AG10803 (cell line): Measurements from ENCODE around the gene ALDH1A3.
A peak's percentile ranks its signal among the peaks of the same experiment; 100 is the strongest.

Source experiments
- DNase-seq: peaks from one replicate; pipeline ENCODE4 v3.0.0; 2010; ENCODE audit warnings: low read depth
- H3K4me3 ChIP-seq: 2 replicates; pipeline ENCODE4 v1.5.1; 2011; ENCODE audit warnings: mild to moderate bottlenecking, low read length, control low read depth
- CTCF ChIP-seq: conservative IDR thresholded peaks from 2 replicates; pipeline ENCODE4 v1.5.1; 2011; ENCODE audit warnings: mild to moderate bottlenecking, low read length, control low read depth, inconsistent platforms

Gene ALDH1A3

DNA sequence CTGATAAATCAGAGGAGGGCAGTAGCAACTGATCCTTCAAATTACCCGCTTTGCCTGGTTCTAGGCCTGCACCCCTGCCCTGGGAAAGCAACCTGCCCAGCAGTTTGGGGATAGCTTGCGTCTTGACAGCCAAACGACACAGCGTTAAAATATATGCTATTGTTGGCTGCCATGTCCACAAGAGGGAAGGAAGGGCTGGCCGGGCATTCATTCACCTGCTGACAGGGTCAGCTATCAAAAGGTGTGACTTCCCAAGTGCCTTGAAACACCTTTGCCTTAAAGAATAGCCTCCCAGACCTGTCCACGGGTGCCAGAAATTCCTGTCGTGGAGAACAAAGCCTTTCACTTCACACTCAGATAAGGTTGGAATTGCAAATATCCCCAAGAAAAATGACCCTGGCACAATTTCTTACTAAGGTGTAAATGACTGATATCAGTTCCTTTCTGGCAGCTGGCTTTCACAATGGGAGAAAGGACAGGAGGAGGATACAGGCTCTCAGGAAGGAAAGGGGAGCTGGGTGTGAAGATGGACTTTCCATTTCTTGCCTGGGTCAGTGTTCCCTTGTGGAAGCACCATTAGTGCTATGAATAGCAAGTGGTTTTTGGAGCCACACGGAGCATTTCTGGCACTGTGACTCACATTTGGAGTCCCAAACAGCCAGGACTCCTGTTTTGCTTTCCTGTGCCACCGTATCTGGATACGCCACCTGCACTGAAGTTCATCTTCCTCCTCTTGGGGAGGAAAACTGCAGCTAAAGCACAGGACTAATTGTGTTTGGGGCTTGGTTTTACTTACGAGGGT lies 19.2 kb downstream of the ALDH1A3 start:
- no peak for TF ChIP-seq CTCF
- no peak for DNase-seq
- H3K4me3 ChIP-seq = no peak overlapping the region

DNA sequence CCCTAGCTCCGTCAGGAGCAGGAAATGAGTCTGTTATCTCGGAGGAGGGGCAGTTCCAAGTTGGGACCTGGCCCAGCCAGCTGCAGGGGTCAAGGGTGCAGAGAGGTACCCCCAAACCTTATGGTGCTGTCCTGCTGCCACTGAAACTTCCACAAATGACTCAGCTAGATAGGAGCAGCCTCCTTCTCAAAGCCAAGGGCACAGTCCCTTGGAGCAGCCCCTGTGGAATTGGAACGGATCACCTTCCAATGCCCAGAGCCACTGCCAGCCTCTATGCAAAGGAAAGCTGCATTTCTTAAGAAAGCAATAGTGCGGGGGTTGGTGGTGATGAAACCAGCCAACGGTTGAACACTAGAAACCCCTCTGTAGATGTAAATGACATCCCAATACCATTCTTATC lies 20.0 kb downstream of the ALDH1A3 start:
- H3K4me3 ChIP-seq = no peak overlapping the region
- TF ChIP-seq CTCF = no peak
- DNase-seq = no peak

DNA sequence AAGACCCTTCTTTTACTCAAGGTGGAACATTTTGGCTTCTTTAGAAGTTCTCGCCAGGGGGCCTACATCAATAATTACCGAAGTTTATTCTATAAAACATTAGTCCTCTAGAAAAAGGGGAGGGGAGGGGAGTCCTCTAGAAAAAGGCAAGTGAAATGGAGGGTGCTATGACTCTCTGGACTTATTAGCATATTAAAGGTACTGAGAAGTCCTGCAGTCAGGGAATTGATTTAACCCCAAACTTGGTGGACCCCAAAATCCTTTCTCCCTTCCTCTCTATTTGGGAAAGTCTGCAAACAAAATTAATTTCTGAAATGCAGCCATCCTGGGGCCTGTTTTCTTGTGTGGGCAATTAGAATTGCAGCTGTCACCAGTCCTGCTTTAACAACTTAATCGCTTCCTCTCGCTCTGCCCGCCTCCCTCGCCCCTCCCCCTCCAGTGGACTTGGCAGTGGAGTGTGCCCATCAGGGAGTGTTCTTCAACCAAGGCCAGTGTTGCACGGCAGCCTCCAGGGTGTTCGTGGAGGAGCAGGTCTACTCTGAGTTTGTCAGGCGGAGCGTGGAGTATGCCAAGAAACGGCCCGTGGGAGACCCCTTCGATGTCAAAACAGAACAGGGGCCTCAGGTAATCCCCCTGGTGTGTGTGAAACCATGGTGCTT lies 20.6 kb downstream of the ALDH1A3 start:
- H3K4me3 ChIP-seq = no peak overlapping the region
- DNase-seq = no peak
- TF ChIP-seq CTCF = no peak

GRCh38 chr15:100900795-100901169 lies 21.2 kb downstream of the ALDH1A3 start:
- no peak for DNase-seq
- no peak for TF ChIP-seq CTCF
- no peak overlapping the region for H3K4me3 ChIP-seq

DNA sequence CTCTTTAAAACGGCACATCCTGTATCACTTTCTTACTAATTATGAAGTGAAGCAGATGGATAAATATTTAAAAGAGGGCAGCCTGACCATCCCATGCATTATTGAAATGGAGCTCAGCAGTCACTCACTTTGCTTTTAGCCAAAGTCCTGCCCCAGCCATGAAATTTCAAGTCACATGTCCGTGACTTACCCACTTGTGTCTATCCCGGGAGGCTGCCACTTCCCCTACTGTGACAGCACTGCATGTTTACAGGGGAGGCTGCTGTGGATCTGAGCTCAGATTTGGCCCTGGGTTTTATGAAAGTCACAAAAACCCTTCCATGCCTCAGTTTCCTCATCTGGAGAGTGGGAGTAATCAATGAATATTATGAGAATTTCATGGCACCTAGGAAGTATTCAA lies 21.7 kb downstream of the ALDH1A3 start:
- DNase-seq = no peak
- no peak overlapping the region for H3K4me3 ChIP-seq
- no peak for TF ChIP-seq CTCF

GRCh38 chr15:100901702-100902435 lies 22.2 kb downstream of the ALDH1A3 start:
- DNase-seq = peak; percentile 44
- no peak for TF ChIP-seq CTCF
- peak overlapping the region; percentile 41 for H3K4me3 ChIP-seq
